Fibroblast of lung (primary cell): Measurements from ENCODE around the gene SIDT2. TPM values are rescaled to one million over a fixed set of nuclear protein-coding genes. Genes with fewer than 3 reads are reported as not detected.

ENCODE experiments used
- DNase-seq, 2 donors: peaks; one replicate each; pipeline versions ENCODE4 v3.0.0 to v3.0.0-alpha.2; 2010; ENCODE audit warnings: low read depth in 2 of 2
- H2AFZ ChIP-seq: 2 replicates; pipeline ENCODE4 v1.5.1; 2012; ENCODE audit warnings: low read length, control low read depth, inconsistent platforms
- H3K27ac ChIP-seq: 2 replicates; pipeline ENCODE4 v1.5.1; 2011; ENCODE audit warnings: low read length, control low read depth; ENCODE audit not compliant: insufficient read depth
- H3K27me3 ChIP-seq: 2 replicates; pipeline ENCODE4 v1.5.1; 2011; ENCODE audit warnings: mild to moderate bottlenecking, low read length; ENCODE audit not compliant: control insufficient read depth, insufficient read depth
- H3K36me3 ChIP-seq: 2 replicates; pipeline ENCODE4 v1.5.1; 2011; ENCODE audit warnings: low read length; ENCODE audit not compliant: control insufficient read depth, insufficient read depth
- H3K4me1 ChIP-seq: 2 replicates; pipeline ENCODE4 v1.5.1; 2011; ENCODE audit warnings: low read length; ENCODE audit not compliant: control insufficient read depth, insufficient read depth; ENCODE audit errors: extremely low read depth
- H3K4me2 ChIP-seq: 2 replicates; pipeline ENCODE4 v1.5.1; 2011; ENCODE audit warnings: low read length, control low read depth; ENCODE audit not compliant: insufficient read depth; ENCODE audit errors: extremely low read depth
- H3K4me3 ChIP-seq, 4 experiments: fragments of 200-600 bp in 1 of 4; sonication (generic) in 1 of 4; replicated peaks in 1 of 4; 2 replicates each; pipeline ENCODE4 v1.5.1; 2011 to 2016; ENCODE audit warnings: low read length in 4 of 4, low read depth in 3 of 4, mild to moderate bottlenecking in 3 of 4, control low read depth in 2 of 4, inconsistent platforms in 1 of 4, mixed read lengths in 1 of 4; ENCODE audit not compliant: insufficient read depth in 1 of 4; ENCODE audit errors: control extremely low read depth in 1 of 4
- H3K79me2 ChIP-seq: 2 replicates; pipeline ENCODE4 v1.5.1; 2012; ENCODE audit warnings: mild to moderate bottlenecking, low read length, inconsistent platforms; ENCODE audit not compliant: control insufficient read depth, insufficient read depth
- H3K9ac ChIP-seq: 2 replicates; pipeline ENCODE4 v1.5.1; 2011; ENCODE audit warnings: mild to moderate bottlenecking, low read length, control low read depth; ENCODE audit not compliant: insufficient read depth
- H3K9me3 ChIP-seq: 2 replicates; pipeline ENCODE4 v1.5.1; 2012; ENCODE audit warnings: low read depth, low read length; ENCODE audit not compliant: control insufficient read depth, insufficient read depth
- H4K20me1 ChIP-seq: 2 replicates; pipeline ENCODE4 v1.5.1; 2011; ENCODE audit warnings: low read length; ENCODE audit not compliant: control insufficient read depth, insufficient read depth; ENCODE audit errors: extremely low read depth
- EZH2 ChIP-seq: IDR thresholded peaks from 2 replicates; pipeline ENCODE4 v1.5.1; 2012; ENCODE audit warnings: low read length, control low read depth, mild to moderate bottlenecking; ENCODE audit errors: missing control alignments
- polyA plus RNA-seq, 2 donors: library from polyadenylated mRNA; depleted of rRNA in 1 of 2; stranded (reverse) in 1 of 2; unstranded in 1 of 2; fragments of >200 nt; gene quantifications; 2 replicates each; pipeline ENCODE4 v1.2.1, GENCODE V29; 2011 to 2012; ENCODE audit warnings: missing spikeins in 1 of 2
- total RNA-seq: library from RNA; depleted of rRNA; stranded (reverse); fragments of >200 nt; gene quantifications from 2 replicates; pipeline ENCODE4 v1.2.1, GENCODE V29; 2014
- TF ChIP-seq, protein P1 (sequence below), 2 donors: IDR thresholded peaks in 1 of 2; conservative IDR thresholded peaks in 1 of 2; 1 replicate in 1 of 2; 2 replicates in 1 of 2; pipeline ENCODE4 v1.5.1; 2011 to 2012; ENCODE audit warnings: low read length in 2 of 2, control low read depth in 1 of 2, inconsistent platforms in 1 of 2, low read depth in 1 of 2, mild to moderate bottlenecking in 1 of 2

Gene SIDT2
- total and polyA plus RNA-seq, 2 donors (not counting 1 experiment from before 2014, with no cell fraction given), result 23.5 to 27.2 TPM

DNA sequence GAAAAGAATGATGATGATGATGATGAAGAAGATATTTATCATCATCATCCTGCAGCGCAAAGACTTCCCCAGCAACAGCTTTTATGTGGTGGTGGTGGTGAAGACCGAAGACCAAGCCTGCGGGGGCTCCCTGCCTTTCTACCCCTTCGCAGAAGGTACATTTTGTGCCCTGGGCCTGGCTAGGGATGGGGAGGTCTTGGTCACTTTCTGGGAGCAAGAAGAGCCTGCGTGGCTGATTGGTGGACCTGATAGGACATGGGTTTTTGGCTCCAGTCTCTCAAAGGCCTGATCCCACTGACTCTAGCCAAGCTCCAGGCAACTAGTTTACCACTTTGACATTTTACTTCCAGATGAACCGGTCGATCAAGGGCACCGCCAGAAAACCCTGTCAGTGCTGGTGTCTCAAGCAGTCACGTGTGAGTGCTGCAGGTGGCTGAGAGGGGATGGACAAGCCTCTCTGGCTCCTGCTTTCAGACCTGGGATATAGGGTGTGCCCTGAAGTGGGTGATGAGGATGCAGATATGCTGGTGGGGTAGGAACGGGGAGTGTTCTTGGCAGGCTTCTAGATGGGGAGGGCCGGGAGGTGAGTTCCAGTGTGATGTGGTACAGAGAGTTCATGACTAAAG lies 5.3 kb downstream of the SIDT2 start:
- Histone ChIP-seq H3K36me3 (peaks cover 8% of the 10 kb centered on the region), H4K20me1 (no peaks in the 10 kb centered on the region), H3K4me1 (peaks cover 4% of the 10 kb centered on the region), H3K27me3 (no peaks in the 10 kb centered on the region), H2AFZ (no peak overlapping the region), H3K9me3 (no peaks in the 10 kb centered on the region), H3K4me2 (no peak overlapping the region), H3K9ac (no peak overlapping the region), H3K79me2 (no peaks in the 10 kb centered on the region), H3K4me3 (no peak overlapping the region), H3K27ac (no peak overlapping the region)
- no peak for DNase-seq
- TF ChIP-seq, protein P1, sequence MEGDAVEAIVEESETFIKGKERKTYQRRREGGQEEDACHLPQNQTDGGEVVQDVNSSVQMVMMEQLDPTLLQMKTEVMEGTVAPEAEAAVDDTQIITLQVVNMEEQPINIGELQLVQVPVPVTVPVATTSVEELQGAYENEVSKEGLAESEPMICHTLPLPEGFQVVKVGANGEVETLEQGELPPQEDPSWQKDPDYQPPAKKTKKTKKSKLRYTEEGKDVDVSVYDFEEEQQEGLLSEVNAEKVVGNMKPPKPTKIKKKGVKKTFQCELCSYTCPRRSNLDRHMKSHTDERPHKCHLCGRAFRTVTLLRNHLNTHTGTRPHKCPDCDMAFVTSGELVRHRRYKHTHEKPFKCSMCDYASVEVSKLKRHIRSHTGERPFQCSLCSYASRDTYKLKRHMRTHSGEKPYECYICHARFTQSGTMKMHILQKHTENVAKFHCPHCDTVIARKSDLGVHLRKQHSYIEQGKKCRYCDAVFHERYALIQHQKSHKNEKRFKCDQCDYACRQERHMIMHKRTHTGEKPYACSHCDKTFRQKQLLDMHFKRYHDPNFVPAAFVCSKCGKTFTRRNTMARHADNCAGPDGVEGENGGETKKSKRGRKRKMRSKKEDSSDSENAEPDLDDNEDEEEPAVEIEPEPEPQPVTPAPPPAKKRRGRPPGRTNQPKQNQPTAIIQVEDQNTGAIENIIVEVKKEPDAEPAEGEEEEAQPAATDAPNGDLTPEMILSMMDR (conservative IDR thresholded peaks at IDR 0.05 in 1 of 2, IDR thresholded peaks at IDR 0.05 in 1 of 2; ENCODE audit: low read depth in 1 of 2, low read length in 2 of 2), result no peak
- TF ChIP-seq EZH2, result no peak

DNA sequence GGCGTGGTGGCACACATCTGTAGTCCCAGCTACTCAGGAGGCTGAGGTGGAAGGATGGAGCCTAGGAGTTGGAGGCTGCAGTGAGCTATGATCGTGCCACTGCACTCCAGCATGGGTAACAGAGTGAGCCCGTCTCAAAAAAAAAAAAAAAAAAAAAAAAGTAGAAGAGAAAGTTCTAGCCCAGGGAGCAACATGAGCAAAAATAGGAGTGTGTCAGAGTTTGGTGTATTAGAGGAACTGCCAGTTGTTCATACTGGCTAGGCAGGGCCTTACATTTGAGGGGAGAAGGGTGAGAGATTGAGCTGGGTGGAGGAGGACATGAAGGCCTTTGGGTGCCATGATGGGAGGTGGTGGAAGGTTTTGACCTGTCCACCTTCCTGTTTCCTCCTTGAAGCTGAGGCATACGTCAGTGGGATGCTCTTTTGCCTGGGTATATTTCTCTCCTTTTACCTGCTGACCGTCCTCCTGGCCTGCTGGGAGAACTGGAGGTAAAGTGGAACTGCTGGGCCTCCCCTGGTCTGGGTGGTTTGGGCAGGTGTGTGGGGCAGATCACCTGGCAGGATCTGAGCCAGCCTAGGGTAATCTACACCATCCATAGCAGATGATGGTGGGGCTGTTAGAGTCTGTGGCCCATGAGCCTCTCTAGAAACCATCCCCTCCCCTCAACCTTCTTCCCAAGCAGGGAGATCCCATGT lies 7.3 kb downstream of the SIDT2 start:
- Histone ChIP-seq H3K36me3 (peaks cover 21% of the 10 kb centered on the region), H3K27me3 (no peaks in the 10 kb centered on the region), H3K9ac (no peak overlapping the region)

DNA sequence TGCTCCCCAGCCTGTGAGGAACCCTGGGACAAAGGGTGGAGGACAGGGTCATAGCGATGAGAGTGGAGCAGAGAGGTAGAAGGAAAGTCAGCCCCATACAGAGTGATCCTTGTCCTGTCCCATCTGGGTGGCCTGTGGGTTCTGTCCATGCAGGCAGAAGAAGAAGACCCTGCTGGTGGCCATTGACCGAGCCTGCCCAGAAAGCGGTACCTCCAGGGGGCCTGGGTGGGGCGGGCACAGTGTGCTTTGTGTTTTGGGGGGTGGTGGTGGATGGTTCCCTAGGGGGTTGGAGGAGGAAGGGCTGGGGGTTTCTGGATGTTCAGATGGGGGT lies 7.9 kb downstream of the SIDT2 start:
- Histone ChIP-seq H3K27ac (no peak overlapping the region), H3K9me3 (no peaks in the 10 kb centered on the region), H3K79me2 (no peaks in the 10 kb centered on the region), H3K9ac (no peak overlapping the region), H2AFZ (no peak overlapping the region), H3K4me3 (no peak overlapping the region), H4K20me1 (no peaks in the 10 kb centered on the region), H3K27me3 (no peaks in the 10 kb centered on the region), H3K4me1 (no peaks in the 10 kb centered on the region), H3K36me3 (peaks cover 21% of the 10 kb centered on the region), H3K4me2 (no peak overlapping the region)
- no peak for DNase-seq
- no peak for TF ChIP-seq EZH2
- TF ChIP-seq, protein P1 (conservative IDR thresholded peaks at IDR 0.05 in 1 of 2, IDR thresholded peaks at IDR 0.05 in 1 of 2; ENCODE audit: low read depth in 1 of 2, low read length in 2 of 2), result no peak

More for the DNA sequence above, 7.3 kb downstream of the SIDT2 start:
- Histone ChIP-seq H3K79me2 (no peaks in the 10 kb centered on the region), H4K20me1 (no peaks in the 10 kb centered on the region), H3K4me3 (no peak overlapping the region), H3K4me2 (no peak overlapping the region), H3K4me1 (peaks cover 2% of the 10 kb centered on the region), H3K9me3 (no peaks in the 10 kb centered on the region), H2AFZ (no peak overlapping the region), H3K27ac (no peak overlapping the region)
- no peak for TF ChIP-seq EZH2
- TF ChIP-seq, protein P1 (conservative IDR thresholded peaks at IDR 0.05 in 1 of 2, IDR thresholded peaks at IDR 0.05 in 1 of 2; ENCODE audit: low read depth in 1 of 2, low read length in 2 of 2), result no peak
- DNase-seq, result no peak
